Heart left ventricle (tissue), 13 donors: ENCODE measurements around the gene NOP9.

Experiments used
- POLR2A ChIP-seq, 2 donors: fragments of 450-650 bp; IDR thresholded peaks; one replicate each; pipeline ENCODE4 v1.6.1; 2017; ENCODE audit warnings: antibody characterized with exemption in 2 of 2, mild to moderate bottlenecking in 2 of 2, moderate library complexity in 2 of 2
- TF ChIP-seq, protein P1 (sequence below), 12 donors: fragments of 200-600 bp; sonication (generic) in 4 of 12; IDR thresholded peaks; one replicate each; pipeline versions ENCODE4 v1.5.0 to v1.8.0; 2018 to 2022; ENCODE audit warnings: antibody characterized with exemption in 12 of 12, mild to moderate bottlenecking in 5 of 12
- donor health status: ischemic (EF 13 %, LVEDD 7.1; RV severe dilation, severe dysfunction).
- donor health status: DM: no; HTN: yes; CAD: no.
- donor health status: DM: no; HTN: no; CAD: no.
- donor health status: ischemic (EF 25% LVEDD 6.9; RV normal size, moderate dysfunction).
- donor health status: ischemic (EF 25% LVEDD 5.7; RV mildly dilated, moderate dysfunction).
- donor health status: ischemic (EF 35%, LVEDD 5.7; RV mildly dilated, moderate dysfunction).
- donor health status: nonischemic (EF 11% LVEDD 7.7; RV severe dilation, severe dysfunction).
- donor health status: DM: yes; HTN: yes; CAD: no.
- donor health status: PGD.
- donor health status: ischemic (EF 29% LVEDD 5.4; RV normal size, mild dysfunction).
- donor health status: nonischemic (EF 23%, LVEDD 6.1; RV moderate dilation, normal function).

DNA sequence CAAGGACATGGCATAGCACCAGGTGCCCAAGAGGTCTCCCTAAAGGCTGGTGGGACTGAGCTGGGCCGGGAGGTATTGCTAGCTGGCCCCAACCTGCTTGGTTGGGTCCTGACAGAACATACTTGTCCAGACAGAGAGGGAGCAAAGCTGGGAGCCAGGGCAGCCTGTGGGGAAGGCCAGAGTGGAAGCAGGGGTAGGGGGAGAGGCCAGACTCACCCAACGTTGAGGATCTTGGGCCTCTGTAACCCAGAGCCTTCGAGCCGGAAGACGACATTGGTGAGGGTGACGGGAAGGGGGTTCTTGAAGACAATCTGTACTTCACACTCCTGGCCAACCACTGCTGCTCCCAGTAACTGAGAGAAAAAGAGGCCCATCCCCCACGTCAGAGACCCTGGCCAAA lies 45.7 kb upstream of the NOP9 start:
- TF ChIP-seq, protein P1, sequence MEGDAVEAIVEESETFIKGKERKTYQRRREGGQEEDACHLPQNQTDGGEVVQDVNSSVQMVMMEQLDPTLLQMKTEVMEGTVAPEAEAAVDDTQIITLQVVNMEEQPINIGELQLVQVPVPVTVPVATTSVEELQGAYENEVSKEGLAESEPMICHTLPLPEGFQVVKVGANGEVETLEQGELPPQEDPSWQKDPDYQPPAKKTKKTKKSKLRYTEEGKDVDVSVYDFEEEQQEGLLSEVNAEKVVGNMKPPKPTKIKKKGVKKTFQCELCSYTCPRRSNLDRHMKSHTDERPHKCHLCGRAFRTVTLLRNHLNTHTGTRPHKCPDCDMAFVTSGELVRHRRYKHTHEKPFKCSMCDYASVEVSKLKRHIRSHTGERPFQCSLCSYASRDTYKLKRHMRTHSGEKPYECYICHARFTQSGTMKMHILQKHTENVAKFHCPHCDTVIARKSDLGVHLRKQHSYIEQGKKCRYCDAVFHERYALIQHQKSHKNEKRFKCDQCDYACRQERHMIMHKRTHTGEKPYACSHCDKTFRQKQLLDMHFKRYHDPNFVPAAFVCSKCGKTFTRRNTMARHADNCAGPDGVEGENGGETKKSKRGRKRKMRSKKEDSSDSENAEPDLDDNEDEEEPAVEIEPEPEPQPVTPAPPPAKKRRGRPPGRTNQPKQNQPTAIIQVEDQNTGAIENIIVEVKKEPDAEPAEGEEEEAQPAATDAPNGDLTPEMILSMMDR (IDR thresholded peaks at IDR 0.05): no peak
- no peak for TF ChIP-seq POLR2A (IDR thresholded peaks at IDR 0.05)
